HG03442 (cell line): ENCODE results near the gene MARK4.
"Not testable (repeated sequence)": the region's sequence is repeated elsewhere in the genome, so short reads cannot be mapped to it uniquely, and the experiment has no call there.

ENCODE experiments used
- ATAC-seq: cut with Tn5 transposase; IDR thresholded peaks from one replicate; pipeline ENCODE4 v1.9.1; 2021; ENCODE audit warnings: mild to moderate bottlenecking, moderate library complexity; ENCODE audit not compliant: unreplicated experiment

MARK4 gene

DNA sequence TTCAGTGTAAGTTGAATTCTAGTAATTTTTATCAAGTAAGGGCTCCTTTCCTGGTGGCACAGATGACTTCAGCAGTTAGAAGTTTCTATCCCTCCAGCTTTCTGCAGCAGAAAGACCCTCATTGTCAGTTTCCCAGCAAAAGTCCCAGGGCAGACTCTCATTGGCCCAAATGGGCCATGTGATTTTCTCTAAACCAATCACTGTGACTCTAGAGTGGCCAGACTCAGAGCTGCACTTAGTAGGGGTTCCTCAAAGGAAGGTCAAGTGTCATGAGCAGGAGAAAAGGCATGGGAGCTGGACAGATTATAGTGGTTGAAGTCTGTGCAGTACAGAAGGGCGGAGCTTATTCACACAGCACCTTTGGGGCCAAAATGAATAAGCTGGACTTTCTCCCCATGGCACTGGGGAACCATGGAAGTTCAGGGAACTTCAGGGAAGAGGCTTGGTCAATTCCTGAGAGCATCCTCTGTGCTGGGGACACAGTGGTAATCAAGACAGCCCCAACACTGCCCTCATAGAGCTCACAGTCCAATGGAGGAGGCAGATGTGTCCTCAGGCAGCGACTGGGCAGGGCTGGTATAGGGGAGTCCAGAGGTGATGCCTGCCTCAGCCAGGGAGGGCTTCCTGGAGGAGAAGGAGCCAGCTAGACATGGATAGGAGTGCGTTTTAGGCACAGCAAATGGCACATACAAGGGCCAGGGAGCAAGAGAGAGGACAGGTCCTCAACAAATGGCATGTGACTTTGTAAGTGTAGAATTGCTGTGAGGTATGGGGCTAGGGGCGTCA is 53.3 kb downstream of the MARK4 start:
- no peak for ATAC-seq

DNA sequence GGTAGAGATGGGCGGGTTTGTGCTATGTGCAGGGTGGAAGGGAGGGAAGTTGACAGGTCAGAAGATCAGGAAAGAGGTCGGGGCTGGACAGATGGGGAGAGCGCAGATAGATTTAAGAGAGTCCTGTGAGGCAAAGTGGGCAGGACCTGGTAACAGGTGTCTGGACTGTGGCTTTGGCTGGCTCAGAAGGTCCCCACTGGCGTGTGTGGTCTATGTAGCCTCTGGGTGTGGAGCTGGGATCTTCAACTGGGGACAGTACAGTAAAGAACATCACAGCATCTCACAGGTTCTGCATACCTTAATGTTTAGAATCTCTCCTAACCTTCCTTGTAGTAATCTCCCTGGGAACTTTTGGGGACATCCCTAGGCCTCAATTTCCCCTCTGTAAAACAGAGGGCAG is 53.9 kb downstream of the MARK4 start:
- no peak for ATAC-seq

DNA sequence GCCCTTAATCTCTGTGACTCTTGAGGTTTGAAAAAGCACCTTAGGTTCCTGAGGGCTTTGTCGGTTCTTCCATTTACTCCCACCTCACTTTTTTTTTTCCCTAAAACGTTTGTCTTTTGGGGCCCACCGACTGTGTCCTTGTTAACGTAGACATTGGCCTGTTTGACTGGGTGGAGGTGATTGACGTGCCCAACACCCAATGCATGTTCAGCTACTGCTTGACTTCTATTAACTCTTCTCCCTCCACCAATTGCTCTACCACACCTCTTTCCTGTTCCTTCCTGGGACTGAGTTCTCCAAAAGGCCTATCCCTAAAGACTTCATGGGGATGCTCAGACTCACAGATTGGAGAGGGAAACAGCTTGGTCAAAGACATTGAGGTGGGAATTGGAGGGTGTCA is 54.4 kb downstream of the MARK4 start:
- ATAC-seq, result no peak

DNA sequence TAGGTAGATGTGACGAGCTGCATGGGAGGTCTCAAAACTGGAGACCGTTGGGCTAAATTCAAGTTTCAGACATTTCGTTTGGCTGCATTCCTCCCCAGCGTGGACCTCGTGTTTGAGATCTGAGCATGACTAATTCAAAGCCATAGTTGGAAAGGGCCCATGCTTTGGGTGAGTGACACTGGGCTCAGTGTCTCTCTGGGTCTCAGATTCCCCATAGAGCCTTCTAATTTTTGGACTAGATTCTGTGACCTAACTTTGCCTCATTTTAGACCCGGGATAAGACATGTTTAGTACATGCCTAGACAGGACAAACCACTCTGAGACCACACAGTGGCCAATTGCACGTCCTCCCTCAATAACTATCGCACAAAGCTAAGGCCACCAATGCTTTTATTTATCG is 55.0 kb downstream of the MARK4 start:
- no peak for ATAC-seq

DNA sequence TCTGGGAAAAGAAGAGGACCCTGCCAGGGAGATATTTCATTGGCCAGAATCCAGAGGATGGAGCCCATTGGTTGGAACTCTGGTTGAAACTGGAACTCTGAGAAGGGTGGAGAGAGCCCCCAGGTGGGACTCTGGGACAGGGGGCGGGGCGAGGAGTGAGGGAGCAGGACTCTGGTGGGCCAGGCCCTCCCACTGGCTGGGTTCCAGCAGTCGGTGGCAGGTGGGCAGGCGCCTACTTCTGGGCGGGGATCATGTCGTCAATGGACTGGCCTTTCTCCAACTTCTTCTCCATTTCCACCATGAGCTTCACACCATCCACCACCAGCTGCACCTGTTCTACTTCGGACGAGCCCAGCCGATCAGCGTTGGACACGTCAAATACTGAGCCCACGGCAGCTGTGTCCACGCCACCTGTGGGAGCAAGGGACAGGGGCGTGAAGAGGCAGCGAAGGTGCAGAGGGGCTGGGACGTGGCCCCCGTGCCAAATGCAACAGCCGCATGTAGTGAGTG is 55.5 kb downstream of the MARK4 start:
- no peak for ATAC-seq

DNA sequence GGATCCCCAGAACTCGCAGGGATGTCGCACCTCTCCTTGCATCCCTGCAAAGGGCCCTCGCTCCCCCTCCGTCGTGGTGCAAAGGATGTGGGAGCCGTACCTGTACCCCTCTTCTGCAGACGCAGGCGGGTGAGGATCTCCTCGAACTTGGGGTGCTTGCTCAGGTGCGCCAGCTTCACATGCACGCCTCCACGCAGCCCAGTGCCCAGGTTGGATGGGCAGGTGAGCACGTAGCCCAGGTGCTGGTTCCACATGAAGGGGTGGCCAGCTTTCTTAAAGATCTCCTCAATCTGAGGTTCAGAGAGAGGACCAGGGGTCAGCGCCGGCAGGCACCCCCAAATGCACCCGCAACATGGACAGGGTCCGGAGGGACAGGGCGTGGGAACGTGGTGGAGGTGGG is 56.3 kb downstream of the MARK4 start:
- no peak for ATAC-seq

DNA sequence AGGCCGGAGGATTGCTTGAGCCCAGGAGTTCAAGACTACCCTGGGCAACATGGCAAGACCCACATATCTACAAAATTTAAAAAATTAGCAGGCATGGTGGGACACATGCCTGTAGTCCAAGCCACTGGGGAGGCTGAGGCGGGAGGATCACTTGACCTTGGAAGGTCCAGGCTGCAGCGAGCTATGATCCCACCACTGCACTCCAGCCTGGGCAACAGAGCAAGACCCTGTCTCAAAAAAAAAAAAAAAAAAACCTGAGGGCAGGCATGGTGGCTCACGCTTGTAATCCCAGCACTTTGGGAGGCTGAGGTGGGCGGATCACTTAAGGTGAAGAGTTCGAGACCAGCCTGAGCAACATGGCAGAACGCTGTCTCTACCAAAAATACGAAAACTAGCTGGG is 58.3 kb downstream of the MARK4 start:
- ATAC-seq, result not testable (repeated sequence)

DNA sequence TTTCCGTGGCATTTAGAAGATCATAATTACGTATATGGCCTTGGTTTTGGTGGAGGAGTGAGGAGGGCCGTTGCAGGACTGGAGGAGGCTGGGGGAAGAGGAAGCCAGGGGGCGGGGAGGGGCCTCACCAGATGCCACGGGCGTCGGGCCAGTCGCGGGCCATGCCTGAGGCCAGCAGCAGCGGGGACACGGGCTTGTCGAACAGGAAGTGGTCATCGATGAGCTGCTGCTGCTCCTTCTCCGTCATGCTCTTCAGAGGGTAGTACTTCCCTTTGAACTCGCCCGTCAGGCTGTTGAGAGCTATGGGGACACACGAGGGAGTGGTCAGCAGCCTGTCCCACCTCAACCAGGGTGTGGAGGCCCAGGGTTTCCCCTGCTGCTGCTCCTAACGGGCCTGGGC is 60.5 kb downstream of the MARK4 start:
- no peak for ATAC-seq

DNA sequence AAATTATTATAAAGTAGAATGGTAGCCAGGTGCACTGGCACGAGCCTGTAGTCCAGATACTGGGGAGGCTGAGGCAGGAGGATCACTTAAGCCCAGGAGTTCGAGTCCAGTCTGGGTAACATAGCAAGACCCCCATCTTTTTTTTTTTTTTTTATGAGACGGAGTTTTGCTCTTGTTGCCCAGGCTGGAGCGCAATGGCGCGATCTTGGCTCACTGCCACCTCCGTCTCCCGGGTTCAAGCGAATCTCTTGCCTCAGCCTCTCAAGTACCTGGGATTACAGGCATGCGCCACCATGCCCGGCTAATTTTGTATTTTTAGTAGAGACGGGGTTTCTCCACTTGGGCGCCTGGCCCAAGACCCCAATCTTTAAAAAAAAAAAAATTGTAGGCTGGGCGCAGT is 61.2 kb downstream of the MARK4 start:
- not testable (repeated sequence) for ATAC-seq

DNA sequence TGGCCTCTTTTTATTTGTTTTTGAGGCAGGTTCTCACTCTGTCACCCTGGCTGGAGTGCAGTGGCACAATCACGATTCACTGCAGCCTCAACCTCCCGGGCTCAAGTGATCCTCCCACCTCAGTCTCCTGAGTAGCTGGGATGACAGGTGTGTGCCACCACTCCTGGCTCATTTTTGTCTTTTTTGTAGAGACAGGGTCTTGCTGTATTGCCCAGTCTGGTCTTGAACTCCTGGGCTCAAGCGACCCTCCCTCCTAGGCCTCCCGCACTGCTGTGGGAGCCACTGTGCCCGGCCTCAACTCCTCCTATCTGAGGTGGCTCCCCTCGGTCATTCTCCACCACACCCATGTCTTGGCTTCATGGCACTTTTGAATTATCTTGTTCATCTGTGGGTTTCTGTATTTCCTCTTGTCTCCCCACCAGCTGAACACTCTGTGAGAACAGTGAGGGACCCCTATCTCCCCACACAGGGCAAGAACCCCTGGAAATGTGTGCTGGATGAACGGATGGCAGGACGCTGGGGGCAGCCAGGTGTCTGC is 63.7 kb downstream of the MARK4 start:
- no peak for ATAC-seq

DNA sequence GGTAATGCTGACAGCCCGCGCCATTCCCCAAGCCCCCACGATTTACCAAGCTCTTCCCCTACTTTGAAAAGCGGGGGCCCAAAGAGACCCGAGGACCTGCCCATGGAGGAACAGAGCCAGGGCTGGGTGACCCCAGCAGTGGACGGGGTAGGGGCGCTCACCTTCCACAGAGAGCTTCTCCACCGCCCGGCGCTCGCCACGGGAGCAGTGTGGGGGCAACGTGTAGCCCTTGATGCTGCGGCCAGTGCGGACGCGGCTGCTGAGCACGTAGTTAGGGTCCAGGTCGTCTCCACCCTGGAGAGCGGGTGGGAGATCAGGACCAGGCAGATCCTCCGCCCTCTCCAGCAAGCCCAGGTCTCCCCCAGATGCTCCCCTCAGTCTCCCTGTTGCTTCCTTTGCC is 64.2 kb downstream of the MARK4 start:
- no peak for ATAC-seq

DNA sequence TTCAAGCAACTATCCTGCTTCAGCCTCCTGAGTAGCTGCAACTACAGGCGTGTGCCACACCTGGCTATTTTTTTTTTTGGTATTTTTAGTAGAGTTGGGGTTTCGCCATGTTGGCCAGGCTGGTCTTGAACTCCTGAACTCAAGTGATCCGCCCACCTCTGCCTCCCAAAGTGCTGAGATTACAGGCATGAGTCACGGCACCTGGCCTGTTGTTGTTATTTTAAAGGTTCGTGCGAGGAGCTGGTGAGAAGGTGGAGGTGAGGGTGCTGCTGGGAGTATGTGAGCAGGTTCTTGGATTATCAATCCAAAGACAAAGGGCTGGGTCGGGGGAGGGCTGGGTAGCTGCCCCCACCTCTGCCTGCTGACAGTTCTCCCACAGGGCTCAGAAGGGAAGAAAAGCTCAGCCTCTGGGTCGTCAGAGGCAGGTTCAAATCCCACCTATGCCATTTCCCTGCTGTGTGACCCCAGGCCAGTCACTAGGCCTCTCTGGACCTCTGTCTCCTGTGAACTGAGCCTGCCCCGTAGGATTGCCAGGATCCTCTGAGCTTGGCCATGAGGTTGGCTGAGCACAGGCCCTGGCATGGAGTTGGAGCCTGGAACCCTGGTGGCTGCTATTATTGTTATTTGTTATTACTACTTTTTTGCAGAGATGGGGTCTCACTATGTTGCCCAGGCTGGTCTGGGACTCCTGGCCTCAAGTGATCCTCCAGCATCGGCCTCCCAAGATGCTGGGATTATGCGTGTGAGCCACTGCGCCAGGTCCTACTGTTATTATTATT is 70.1 kb downstream of the MARK4 start:
- ATAC-seq, result no peak

DNA sequence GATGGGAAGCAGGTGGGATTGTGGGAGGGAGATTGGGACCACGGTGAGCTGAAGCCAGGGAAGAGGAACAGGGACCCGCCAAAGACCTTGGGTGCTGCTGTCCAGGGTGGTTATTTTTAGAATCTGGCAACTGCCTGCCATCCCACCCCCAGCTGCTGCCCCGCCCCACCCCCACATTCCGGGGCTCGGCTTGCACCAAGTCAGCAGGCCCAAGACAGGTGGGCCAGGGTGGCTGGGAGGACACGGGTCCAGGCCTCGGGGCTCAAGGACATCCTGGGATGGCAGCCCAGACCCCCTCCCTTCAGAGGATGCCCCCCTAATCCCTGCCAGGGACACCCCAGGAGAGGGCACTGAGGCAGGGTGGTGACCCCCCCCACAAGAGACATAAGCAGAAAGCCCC is 70.8 kb downstream of the MARK4 start:
- ATAC-seq, result no peak

DNA sequence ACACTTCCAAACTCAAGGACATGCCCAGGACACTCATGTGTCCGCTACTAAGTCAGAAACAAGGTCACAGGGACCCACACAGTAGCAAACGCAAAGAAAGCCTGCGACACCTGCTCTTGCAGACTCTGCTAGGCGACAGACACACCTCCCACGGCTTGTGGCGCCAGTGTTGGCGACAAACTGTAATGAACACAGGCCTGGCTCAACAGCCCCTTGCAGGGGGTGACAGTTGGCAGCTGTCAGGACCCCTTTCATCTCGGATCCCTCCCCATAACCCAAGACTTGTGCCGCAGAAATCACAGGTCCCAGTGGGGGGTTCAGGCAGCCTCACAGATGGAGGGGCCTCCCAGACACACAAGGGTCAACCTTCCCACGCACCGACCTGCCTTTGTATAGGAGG is 71.2 kb downstream of the MARK4 start:
- no peak for ATAC-seq

DNA sequence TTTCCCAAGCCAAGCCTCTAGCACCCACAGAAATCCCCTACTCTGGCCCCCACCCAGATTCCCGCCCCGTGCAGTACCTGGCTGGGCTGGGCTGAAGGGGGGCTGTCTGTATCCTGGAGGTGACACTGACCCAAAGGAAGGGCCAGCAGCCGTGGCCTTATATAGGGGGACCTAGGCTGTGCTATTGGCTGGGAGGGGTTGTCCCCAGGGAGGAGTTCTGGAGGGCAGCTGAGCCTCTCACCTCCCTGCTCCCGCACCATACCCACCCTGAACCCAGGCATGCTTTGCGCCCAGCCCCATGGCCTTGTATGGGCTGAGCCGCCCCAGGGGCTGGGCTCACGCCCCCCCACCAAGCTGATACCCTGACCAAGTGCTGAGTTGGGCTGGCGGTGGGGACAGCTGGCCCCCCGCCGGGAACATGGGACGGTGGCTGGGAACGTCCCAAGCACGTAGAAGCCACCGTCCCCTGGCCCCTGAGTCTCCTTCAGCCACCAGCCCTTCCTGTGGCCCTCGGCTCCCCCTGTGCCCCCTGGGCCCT is 71.7 kb downstream of the MARK4 start, which contains the start of gene CKM:
CKM (minus strand) TSS at position 132 of the 538 bp plus-strand sequence. CDS start 3,162 bp downstream, outside the sequence.
- no peak for ATAC-seq

DNA sequence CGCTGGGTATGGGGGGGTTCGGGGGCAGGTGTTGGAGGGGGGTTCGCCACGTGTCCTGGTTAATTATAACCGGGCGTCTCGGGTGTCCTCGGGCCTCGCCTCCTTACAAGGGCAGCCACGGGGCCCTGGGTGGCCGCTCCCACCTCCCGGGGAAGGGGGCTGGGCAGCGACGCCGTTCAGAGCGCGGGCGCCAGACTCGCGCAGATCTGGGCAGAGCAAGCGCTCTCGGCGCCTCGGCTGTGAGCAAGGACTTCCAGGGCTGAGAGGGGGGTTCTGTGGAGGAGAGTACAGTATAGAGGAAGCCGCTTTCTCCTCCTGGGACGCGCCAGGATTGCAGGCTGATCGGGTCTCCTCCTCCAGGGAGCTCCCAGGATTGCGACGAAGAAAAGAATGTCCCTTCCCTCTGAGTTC is 72.6 kb downstream of the MARK4 start:
- ATAC-seq, result no peak

DNA sequence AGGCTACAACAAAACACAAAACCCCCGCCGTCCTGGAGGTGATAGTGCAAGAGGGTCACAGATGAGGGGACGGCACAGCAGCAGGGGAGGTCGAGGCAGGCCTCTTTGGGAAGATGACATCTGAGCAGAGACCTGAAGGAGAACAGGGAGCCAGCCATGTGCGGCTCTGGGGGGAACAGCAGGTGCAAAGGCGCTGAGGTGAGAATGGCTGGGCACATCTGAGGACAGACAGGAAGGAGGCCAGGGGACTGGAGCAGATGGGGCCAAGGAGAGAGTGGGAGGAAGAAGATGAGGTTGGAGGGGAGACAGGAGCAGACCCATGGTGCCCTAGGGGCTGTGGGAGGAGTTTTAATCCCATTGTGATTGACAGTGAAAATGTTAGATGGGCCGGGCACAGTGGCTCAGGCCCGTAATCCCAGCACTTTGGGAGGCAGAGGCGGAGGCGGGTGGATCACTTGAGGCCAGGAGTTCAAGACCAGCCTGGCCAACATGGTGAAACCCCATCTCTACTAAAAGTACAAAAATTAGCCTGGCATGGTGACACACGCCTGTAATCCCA is 73.4 kb downstream of the MARK4 start:
- no peak for ATAC-seq

DNA sequence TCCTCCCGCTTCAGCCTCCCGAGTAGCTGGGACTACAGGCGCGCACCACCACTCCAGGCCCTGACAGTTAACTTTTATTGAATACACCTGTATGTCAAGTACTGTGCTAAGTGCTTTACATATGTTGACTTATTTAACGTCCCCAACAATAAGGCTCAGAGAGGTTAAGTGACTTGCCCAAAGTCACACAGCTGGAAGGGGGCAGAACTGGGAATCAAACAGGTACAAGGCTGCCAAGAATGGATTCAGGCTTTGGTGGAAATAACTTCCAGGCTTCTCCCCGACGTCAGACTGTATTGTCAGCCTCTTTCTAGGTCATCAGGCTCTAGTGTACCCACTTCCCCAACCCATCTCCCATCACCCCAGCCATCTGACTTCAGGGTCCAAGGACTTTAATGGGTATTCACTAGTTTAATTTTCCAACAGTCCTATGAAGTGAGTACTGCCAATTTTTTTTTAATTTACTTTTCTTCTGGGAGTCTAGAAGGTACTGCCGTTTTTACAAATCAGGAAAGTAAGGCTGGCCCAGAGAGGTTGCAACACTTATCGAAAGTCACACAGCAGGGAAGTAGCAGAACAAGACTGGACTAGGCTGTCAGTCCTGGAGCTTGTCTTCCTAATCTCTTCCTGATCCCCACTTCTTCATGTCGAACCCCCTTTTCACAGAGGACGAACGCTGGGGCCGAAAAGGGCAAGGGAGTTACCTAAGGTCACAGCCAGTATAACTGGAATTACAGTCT is 76.5 kb downstream of the MARK4 start:
- ATAC-seq, result no peak

DNA sequence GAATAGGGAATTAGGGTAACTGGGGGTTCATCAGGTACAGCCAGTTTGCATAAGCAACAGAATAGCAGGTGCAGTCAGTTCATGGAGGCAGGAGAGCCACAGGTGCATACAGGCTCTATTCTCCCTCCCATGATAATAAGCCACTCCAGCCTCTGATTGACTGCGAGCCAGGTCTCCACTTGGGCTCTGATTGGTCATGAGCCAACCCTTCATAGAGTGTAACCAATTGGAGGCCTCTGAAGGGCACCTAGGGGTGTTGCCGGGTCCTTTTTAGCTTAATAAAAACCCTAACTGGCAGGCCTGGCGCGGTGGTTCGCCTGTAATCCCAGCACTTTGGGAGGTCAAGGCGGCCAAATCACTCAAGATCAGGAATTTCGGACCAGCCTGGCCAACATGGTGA is 80.3 kb downstream of the MARK4 start:
- no peak for ATAC-seq

DNA sequence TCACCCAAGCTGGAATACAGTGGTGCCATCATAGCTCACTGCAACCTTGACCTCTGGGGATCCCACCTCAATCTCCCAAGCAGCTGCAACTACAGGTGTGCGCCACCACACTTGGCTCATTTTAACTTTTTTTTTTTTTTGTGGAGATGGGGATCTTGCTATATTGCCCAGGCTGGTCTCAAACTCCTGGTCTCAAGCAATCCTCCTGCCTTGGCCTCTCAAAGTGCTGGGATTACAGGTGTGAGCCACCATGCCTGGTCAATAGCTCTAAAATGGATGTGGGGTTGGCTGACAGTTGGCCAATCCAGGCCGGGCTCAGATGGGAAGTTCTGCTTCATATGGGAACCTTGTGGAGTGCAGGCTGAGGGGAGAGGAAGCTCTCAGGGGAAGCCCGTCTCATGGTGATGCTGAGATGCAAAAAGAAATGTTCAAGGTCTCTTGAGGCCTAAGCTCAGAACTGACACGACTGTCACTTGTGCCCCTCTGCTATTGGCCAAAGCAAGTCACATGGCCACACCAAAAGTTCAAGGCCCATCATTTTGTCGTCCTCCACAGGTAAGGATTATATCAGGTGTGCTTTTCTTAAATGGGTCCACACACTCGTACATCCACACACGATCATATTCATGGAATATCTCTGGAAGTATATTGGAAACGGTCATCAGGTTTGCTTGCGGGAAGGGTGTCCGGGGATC is 82.7 kb downstream of the MARK4 start:
- ATAC-seq, result no peak
